B cell (primary cell): ENCODE data around the gene LRRC36. TPM values are rescaled to one million over a fixed set of nuclear protein-coding genes. Genes with fewer than 3 reads are reported as not detected.
A peak's percentile ranks its signal among the peaks of the same experiment; 100 is the strongest.
"Not testable (repeated sequence)": the region's sequence is repeated elsewhere in the genome, so short reads cannot be mapped to it uniquely, and the experiment has no call there.

Source experiments
- ATAC-seq: fragments of 200-7000 bp; cut with Tn5 transposase; one replicate; pipeline ENCODE4 v1.10.0; 2021; ENCODE audit warnings: low read depth, mild to moderate bottlenecking, moderate number of reproducible peaks, moderate library complexity
- CTCF ChIA-PET: fragments of 350-600 bp; sonication (Branson Sonifier 250); formaldehyde crosslinking; loops from one replicate; lab custom pipeline; 2021; ENCODE audit warnings: antibody characterized with exemption, inconsistent platforms; lab: Charles Lee
- POLR2A ChIA-PET: fragments of 350-600 bp; sonication (Branson Sonifier 250); formaldehyde crosslinking; loops from one replicate; lab custom pipeline; 2021; ENCODE audit warnings: antibody characterized with exemption; lab: Charles Lee
- DNase-seq: peaks from one replicate; pipeline ENCODE4 v3.0.0; 2013
- H2AFZ ChIP-seq: 2 replicates; pipeline ENCODE4 v1.6.1; 2012; ENCODE audit warnings: mild to moderate bottlenecking, low read depth, low read length; ENCODE audit not compliant: insufficient read depth, poor library complexity, severe bottlenecking
- H3K27ac ChIP-seq, 2 donors: 1 replicate in 1 of 2; 2 replicates in 1 of 2; pipeline ENCODE4 v1.5.1; 2012 to 2013; ENCODE audit warnings: low read length in 2 of 2, mild to moderate bottlenecking in 2 of 2, moderate library complexity in 1 of 2
- H3K27me3 ChIP-seq, 4 experiments: fragments of 200-600 bp in 1 of 4; sonication (generic) in 1 of 4; replicated peaks in 1 of 4; 1 replicate in 2 of 4; 2 replicates in 2 of 4; pipeline versions ENCODE4 v1.6.1 to v1.7.0; 2013 to 2016; ENCODE audit warnings: low read length in 3 of 4, mild to moderate bottlenecking in 2 of 4, mixed read lengths in 1 of 4, moderate library complexity in 1 of 4; ENCODE audit not compliant: insufficient read depth in 4 of 4, control insufficient read depth in 3 of 4; ENCODE audit errors: control extremely low read depth in 1 of 4
- H3K36me3 ChIP-seq, 2 experiments: replicated peaks in 1 of 2; 1 replicate in 1 of 2; 2 replicates in 1 of 2; pipeline versions ENCODE4 v1.6.1 to v1.7.1; 2013; ENCODE audit warnings: low read length in 1 of 2; ENCODE audit not compliant: insufficient read depth in 2 of 2, control insufficient read depth in 1 of 2; ENCODE audit errors: control extremely low read depth in 1 of 2, extremely low read depth in 1 of 2
- H3K4me1 ChIP-seq, 2 donors: fragments of 200-600 bp in 1 of 2; sonication (generic) in 1 of 2; 1 replicate in 1 of 2; 2 replicates in 1 of 2; pipeline versions ENCODE4 v1.5.1 to v1.6.1; 2013 to 2017; ENCODE audit warnings: low read length in 2 of 2; ENCODE audit not compliant: control insufficient read depth in 2 of 2, insufficient read depth in 2 of 2
- H3K4me2 ChIP-seq: replicated peaks from 2 replicates; pipeline ENCODE3; 2012; ENCODE audit warnings: mild to moderate bottlenecking, low read depth, low read length; ENCODE audit not compliant: poor library complexity, severe bottlenecking
- H3K4me3 ChIP-seq, 5 experiments: fragments of 200-600 bp in 1 of 5; sonication (generic) in 1 of 5; 1 replicate in 3 of 5; 2 replicates in 2 of 5; pipeline versions ENCODE4 v1.5.1 to v1.7.0; 2011 to 2016; ENCODE audit warnings: low read length in 4 of 5, mild to moderate bottlenecking in 4 of 5, low read depth in 2 of 5, control low read depth in 1 of 5, moderate library complexity in 1 of 5; ENCODE audit not compliant: insufficient read depth in 1 of 5; ENCODE audit errors: control extremely low read depth in 1 of 5, extremely low read depth in 1 of 5
- H3K79me2 ChIP-seq: fragments of 200-600 bp; sonication (generic); one replicate; pipeline ENCODE4 v1.6.0; 2016; ENCODE audit warnings: low read length; ENCODE audit not compliant: control insufficient read depth, insufficient read depth
- H3K9ac ChIP-seq: fragments of 200-600 bp; sonication (generic); 2 replicates; pipeline ENCODE4 v1.6.1; 2017; ENCODE audit warnings: mild to moderate bottlenecking, low read length, moderate library complexity
- H3K9me3 ChIP-seq, 3 donors: one replicate each; pipeline versions ENCODE4 v1.6.1 to v1.7.1; 2013; ENCODE audit warnings: low read length in 2 of 3; ENCODE audit not compliant: control insufficient read depth in 2 of 3, insufficient read depth in 1 of 3; ENCODE audit errors: control extremely low read depth in 1 of 3
- H4K20me1 ChIP-seq: 2 replicates; pipeline ENCODE4 v1.6.0; 2012; ENCODE audit warnings: mild to moderate bottlenecking, low read length; ENCODE audit not compliant: insufficient read depth, control insufficient read depth, poor library complexity, severe bottlenecking
- H3K27ac Mint-ChIP-seq: one replicate; pipeline ENCODE4 v1.8.0; 2021; ENCODE audit warnings: mixed read lengths
- H3K27me3 Mint-ChIP-seq: one replicate; pipeline ENCODE4 v1.8.0; 2021; ENCODE audit warnings: mixed read lengths
- H3K4me1 Mint-ChIP-seq: one replicate; pipeline ENCODE4 v1.8.0; 2021; ENCODE audit warnings: mixed read lengths
- H3K4me3 Mint-ChIP-seq: one replicate; pipeline ENCODE4 v1.8.0; 2021; ENCODE audit warnings: mixed read lengths
- H3K9me3 Mint-ChIP-seq: one replicate; pipeline ENCODE4 v1.8.0; 2022; ENCODE audit warnings: mixed read lengths; ENCODE audit not compliant: insufficient read depth
- CTCF ChIP-seq: fragments of 200-600 bp; IDR thresholded peaks from one replicate; pipeline ENCODE4 v1.8.0; 2022; ENCODE audit warnings: antibody characterized with exemption, mild to moderate bottlenecking
- EZH2 ChIP-seq: IDR thresholded peaks from 2 replicates; pipeline ENCODE4 v1.6.1; 2012; ENCODE audit warnings: borderline replicate concordance, low read depth, mild to moderate bottlenecking, moderate library complexity, low read length; ENCODE audit not compliant: insufficient read depth, poor library complexity, severe bottlenecking
- WGBS: methylation state at CpG from one replicate; pipeline ENCODE4 v1.1.5; 2013; ENCODE audit warnings: missing lambda C conversion rate; ENCODE audit not compliant: insufficient coverage; 5-methylcytosine and 5-hydroxymethylcytosine counted together
- intact Hi-C: fragments of 100-400 bp; cut with micrococcal nuclease; formaldehyde crosslinking; loops from one replicate; pipeline ENCODE4 v1.10.0; 2022
- polyA plus RNA-seq: library from polyadenylated mRNA; depleted of rRNA; stranded (reverse); fragments of >200 nt; gene quantifications from 2 replicates; pipeline ENCODE4 v1.2.3, GENCODE V29; 2012
- total RNA-seq, 2 donors: library from RNA; stranded (reverse); fragments of 120-200 nt in 1 of 2; gene quantifications; 1 replicate in 1 of 2; 2 replicates in 1 of 2; pipeline versions ENCODE4 v1.2.3 to v1.2.4, GENCODE V29; 2013 to 2022

LRRC36 gene
- total and polyA plus RNA-seq, 2 donors (not counting 1 experiment from before 2014, with no cell fraction given), result 0.98 TPM; not detected in 1

- intact Hi-C loops, result not testable (repeated sequence)
- peaks cover 15% of the 10 kb centered on the region for H3K27me3 Mint-ChIP-seq
Observed at GRCh38 chr16:67415421-67415820, 88.8 kb downstream of the LRRC36 start.

GRCh38 chr16:67415872-67416793, 89.5 kb downstream of the LRRC36 start, which contains the start of gene ZDHHC1:
Gene ZDHHC1, minus strand, starts transcription at chr16:67416477. Its CDS starts 8,702 bp downstream, at chr16:67407775.
- Histone ChIP-seq H3K27ac (peak within 1 kb of the TSS in 1 of 2 donors; percentile 70), H3K9me3 (no peaks in the 10 kb centered on the region), H3K9ac (peak within 1 kb of the TSS; percentile 70), H3K4me3 (peak within 1 kb of the TSS; percentile 25 to 69 (median 64)), H3K79me2 (no peaks in the 10 kb centered on the region), H2AFZ (peak within 1 kb of the TSS; percentile 91), H3K27me3 (peaks cover 0 to 13% (median 5%) of the 10 kb centered on the region in 4 experiments), H3K4me1 (peaks cover 8 to 11% of the 10 kb centered on the region in 2 donors), H3K4me2 (peak within 1 kb of the TSS; percentile 92), H3K36me3 (no peaks in the 10 kb centered on the region), H4K20me1 (no peaks in the 10 kb centered on the region)
- peak; percentile 67 for TF ChIP-seq CTCF
- TF ChIP-seq EZH2, result no peak
- H3K27ac Mint-ChIP-seq, result no peak within 1 kb of the TSS
- peaks cover 12% of the 10 kb centered on the region for H3K4me1 Mint-ChIP-seq
- intact Hi-C loops, result loop anchor here (2.0 kb wide), 2 partner anchors 21 to 439 kb away; no protein-coding TSS in a partner anchor
- DNase-seq (peak; percentile 73), ATAC-seq (peak; percentile 97)
- H3K4me3 Mint-ChIP-seq, result peak within 1 kb of the TSS; percentile 89
- H3K27me3 Mint-ChIP-seq, result peaks cover 15% of the 10 kb centered on the region
- ChIA-PET CTCF (interaction anchor here (0.8 to 3.0 kb wide), 9 partner anchors 8 to 156 kb away, joined by 3 to 20 read pairs (median 3); no protein-coding TSS in a partner anchor), POLR2A (no interaction called here)
- H3K9me3 Mint-ChIP-seq, result no peaks in the 10 kb centered on the region
- 3% methylated on average over 73 of the region's 73 CpGs for WGBS

More at GRCh38 chr16:67415421-67415820, 88.8 kb downstream of the LRRC36 start:
- POLR2A ChIA-PET, H3K79me2 ChIP-seq, DNase-seq, H3K36me3 ChIP-seq, H3K27ac Mint-ChIP-seq, H4K20me1 ChIP-seq, H3K9me3 ChIP-seq, H3K27ac ChIP-seq, ATAC-seq, H3K9me3 Mint-ChIP-seq: not testable (repeated sequence)
- H3K4me1 Mint-ChIP-seq, result peaks cover 12% of the 10 kb centered on the region
- H3K4me3 Mint-ChIP-seq, result peak overlapping the region; percentile 73
- H3K4me2 ChIP-seq, result peak overlapping the region; percentile 92
- H3K9ac ChIP-seq, result peak overlapping the region; percentile 70
- H3K27me3 ChIP-seq, result peaks cover 0 to 13% (median 5%) of the 10 kb centered on the region in 4 experiments
- H2AFZ ChIP-seq, result peak overlapping the region; percentile 91
- peaks cover 8 to 11% of the 10 kb centered on the region in 2 donors for H3K4me1 ChIP-seq
- 95% methylated on average over 17 of the region's 19 CpGs for WGBS
- CTCF ChIA-PET, result interaction anchor here (1.4 kb wide), 1 partner anchor 13 kb away, joined by 5 read pairs; no protein-coding TSS in a partner anchor
- H3K4me3 ChIP-seq, result peak overlapping the region in 2 of 5 experiments; percentile 64
